Measurements from ENCODE around the gene RASGRP4.

GRCh38 chr19:38399081-38399480, 26.9 kb downstream of the RASGRP4 start:
- no peak for TF ChIP-seq CTCF (IDR thresholded peaks at IDR 0.05)
- TF ChIP-seq POLR2A (IDR thresholded peaks at IDR 0.05) = no peak
- TF ChIP-seq EP300 (IDR thresholded peaks at IDR 0.05) = no peak

Measured in tibial nerve (tissue), 4 donors.